Neural cell (in vitro differentiated cells): Measurements from ENCODE around the gene C11orf54. TPM values are rescaled to one million over a fixed set of nuclear protein-coding genes. Genes with fewer than 3 reads are reported as not detected.

Source experiments
- H2AFZ ChIP-seq: fragments of 200-600, 300-800 bp; sonication (generic), shearing (Covaris generic); 2 replicates; pipeline ENCODE4 v1.6.0; 2014; ENCODE audit warnings: low read depth, mild to moderate bottlenecking, antibody characterized with exemption, low read length, moderate library complexity
- H3F3A ChIP-seq: fragments of 200-600 bp; shearing (Covaris generic); 2 replicates; pipeline ENCODE4 v1.6.1; 2016; ENCODE audit warnings: mild to moderate bottlenecking, moderate library complexity, mixed read lengths, antibody characterized with exemption, low read length; ENCODE audit not compliant: insufficient read depth, poor library complexity, severe bottlenecking
- H3K27ac ChIP-seq: fragments of 200-600, 300-800 bp; sonication (generic), shearing (Covaris generic); 2 replicates; pipeline ENCODE4 v1.5.1; 2014; ENCODE audit warnings: mild to moderate bottlenecking, low read length, moderate library complexity
- H3K27me3 ChIP-seq: fragments of 300-800, 200-600 bp; sonication (generic), shearing (Covaris generic); 2 replicates; pipeline ENCODE4 v1.6.0; 2014; ENCODE audit warnings: mild to moderate bottlenecking, low read depth, low read length, moderate library complexity; ENCODE audit not compliant: insufficient read depth
- H3K36me3 ChIP-seq: fragments of 300-800, 200-600 bp; sonication (generic), shearing (Covaris generic); 2 replicates; pipeline ENCODE4 v1.5.1; 2014; ENCODE audit warnings: mild to moderate bottlenecking, antibody characterized with exemption, low read length, moderate library complexity; ENCODE audit not compliant: insufficient read depth
- H3K4me2 ChIP-seq: fragments of 300-800, 200-600 bp; sonication (generic), shearing (Covaris generic); 2 replicates; pipeline ENCODE4 v1.6.0; 2014; ENCODE audit warnings: mild to moderate bottlenecking, low read length
- H3K4me3 ChIP-seq: fragments of 300-800, 200-600 bp; sonication (generic), shearing (Covaris generic); 2 replicates; pipeline ENCODE4 v1.5.1; 2014; ENCODE audit warnings: mild to moderate bottlenecking, low read length, moderate library complexity
- H3K79me2 ChIP-seq: fragments of 200-600 bp; shearing (Covaris generic); replicated peaks from 2 replicates; pipeline ENCODE4 v1.6.0; 2014; ENCODE audit warnings: mild to moderate bottlenecking, low read length, moderate library complexity; ENCODE audit not compliant: insufficient read depth
- H3K9ac ChIP-seq: fragments of 300-800, 200-600 bp; sonication (generic), shearing (Covaris generic); 2 replicates; pipeline ENCODE4 v1.6.1; 2016; ENCODE audit warnings: mild to moderate bottlenecking, low read length, mixed read lengths
- H3K9me2 ChIP-seq: fragments of 200-600 bp; shearing (Covaris generic); 2 replicates; pipeline ENCODE4 v1.6.1; 2016; ENCODE audit warnings: mild to moderate bottlenecking, low read length, mixed read lengths; ENCODE audit not compliant: insufficient read depth
- H3K9me3 ChIP-seq: fragments of 200-600, 300-800 bp; sonication (generic), shearing (Covaris generic); 2 replicates; pipeline ENCODE4 v1.6.1; 2016; ENCODE audit warnings: mild to moderate bottlenecking, mixed run types, low read length, moderate library complexity, mixed read lengths
- H4K20me1 ChIP-seq: fragments of 200-600 bp; shearing (Covaris generic); 2 replicates; pipeline ENCODE4 v1.6.1; 2016; ENCODE audit warnings: mild to moderate bottlenecking, mixed run types; ENCODE audit not compliant: insufficient read depth
- CTCF ChIP-seq: fragments of 450-650 bp; IDR thresholded peaks from 2 replicates; pipeline ENCODE4 v1.5.1; 2014; ENCODE audit warnings: antibody characterized with exemption, mild to moderate bottlenecking, moderate library complexity; ENCODE audit not compliant: poor library complexity, severe bottlenecking
- EP300 ChIP-seq: fragments of 450-650 bp; conservative IDR thresholded peaks from 2 replicates; pipeline ENCODE4 v1.6.1; 2014; ENCODE audit warnings: antibody characterized with exemption, mild to moderate bottlenecking, moderate library complexity; ENCODE audit not compliant: poor library complexity, severe bottlenecking
- EZH2 ChIP-seq: fragments of 200-600, 300-800 bp; shearing (Covaris generic), sonication (generic); IDR thresholded peaks from 2 replicates; pipeline ENCODE4 v1.6.1; 2014; ENCODE audit warnings: antibody characterized with exemption, low read length, borderline replicate concordance, mild to moderate bottlenecking; ENCODE audit not compliant: insufficient read depth, poor library complexity, severe bottlenecking
- MXI1 ChIP-seq: fragments of 450-650 bp; conservative IDR thresholded peaks from 2 replicates; pipeline ENCODE4 v1.6.1; 2014; ENCODE audit warnings: antibody characterized with exemption, mild to moderate bottlenecking; ENCODE audit not compliant: poor library complexity, severe bottlenecking
- POLR2AphosphoS5 ChIP-seq: IDR thresholded peaks from 2 replicates; pipeline ENCODE4 v1.6.1; 2012
- RAD21 ChIP-seq: fragments of 450-650 bp; conservative IDR thresholded peaks from 2 replicates; pipeline ENCODE4 v1.6.1; 2014; ENCODE audit warnings: antibody characterized with exemption, mild to moderate bottlenecking, moderate library complexity
- REST ChIP-seq: IDR thresholded peaks from 2 replicates; pipeline ENCODE4 v1.6.1; 2012; ENCODE audit warnings: borderline replicate concordance
- SMC3 ChIP-seq: fragments of 450-650 bp; conservative IDR thresholded peaks from 2 replicates; pipeline ENCODE4 v1.6.1; 2014; ENCODE audit warnings: antibody characterized with exemption, mild to moderate bottlenecking, moderate library complexity; ENCODE audit not compliant: poor library complexity
- TAF1 ChIP-seq: IDR thresholded peaks from 2 replicates; pipeline ENCODE4 v1.6.1; 2012; ENCODE audit warnings: low read depth
- polyA plus RNA-seq: library from polyadenylated mRNA; depleted of rRNA; stranded (reverse); fragments of >200 nt; gene quantifications from 2 replicates; pipeline ENCODE4 v1.2.3, GENCODE V29; 2014

C11orf54 gene
- polyA plus RNA-seq, 1 donor from 2014 or later, result 35.0 TPM

GRCh38 chr11:93791493-93791892 is 50.0 kb downstream of the C11orf54 start:
- Histone ChIP-seq H3K79me2 (peaks cover 50% of the 10 kb centered on the region), H3K27me3 (no peaks in the 10 kb centered on the region), H3K9me2 (no peaks in the 10 kb centered on the region), H4K20me1 (peaks cover 18% of the 10 kb centered on the region), H3K4me2 (no peak overlapping the region), H2AFZ (no peak overlapping the region), H3K9ac (no peak overlapping the region), H3K9me3 (no peaks in the 10 kb centered on the region), H3K27ac (no peak overlapping the region), H3K36me3 (peaks cover 7% of the 10 kb centered on the region), H3F3A (no peaks in the 10 kb centered on the region), H3K4me3 (no peak overlapping the region)
- TF ChIP-seq POLR2AphosphoS5 (no peak), CTCF (no peak), EZH2 (no peak), MXI1 (no peak), SMC3 (no peak), RAD21 (no peak), EP300 (no peak), REST (no peak), TAF1 (no peak)

GRCh38 chr11:93796441-93797231 is 55.2 kb downstream of the C11orf54 start:
- peaks cover 21% of the 10 kb centered on the region for H3K79me2 ChIP-seq

More at GRCh38 chr11:93796441-93797231, 55.2 kb downstream of the C11orf54 start:
- Histone ChIP-seq H3K9ac (no peak overlapping the region), H2AFZ (no peak overlapping the region), H3K36me3 (peaks cover 9% of the 10 kb centered on the region), H3K27me3 (no peaks in the 10 kb centered on the region), H3K4me2 (no peak overlapping the region), H3K4me3 (no peak overlapping the region), H4K20me1 (no peaks in the 10 kb centered on the region), H3F3A (no peaks in the 10 kb centered on the region), H3K9me3 (no peaks in the 10 kb centered on the region), H3K9me2 (no peaks in the 10 kb centered on the region), H3K27ac (no peak overlapping the region)
- TF ChIP-seq POLR2AphosphoS5 (no peak), CTCF (no peak), EP300 (no peak), SMC3 (no peak), REST (no peak), TAF1 (no peak), RAD21 (no peak), MXI1 (no peak), EZH2 (no peak)
